8988T (cell line): ENCODE results near the gene ITLN2.
"Not testable (repeated sequence)": the region's sequence is repeated elsewhere in the genome, so short reads cannot be mapped to it uniquely, and the experiment has no call there.

Source experiments
- DNase-seq: peaks from one replicate; pipeline ENCODE4 v3.0.0; 2011

The ITLN2 gene

GRCh38 chr1:160904783-160905616 lies 49.6 kb downstream of the ITLN2 start:
- no peak for DNase-seq

- not testable (repeated sequence) for DNase-seq
Measured at GRCh38 chr1:160902251-160902650, 52.4 kb downstream of the ITLN2 start.

- no peak for DNase-seq
Measured at GRCh38 chr1:160901768-160902167, 52.8 kb downstream of the ITLN2 start.

- not testable (repeated sequence) for DNase-seq
Measured at GRCh38 chr1:160900683-160901082, 53.9 kb downstream of the ITLN2 start.
